HAP-1 (cell line): ENCODE measurements around the gene UGGT2.
"Not testable (repeated sequence)": the region's sequence is repeated elsewhere in the genome, so short reads cannot be mapped to it uniquely, and the experiment has no call there.

Experiments
- DNase-seq, 2 experiments: peaks; one replicate each; pipeline ENCODE4 v3.0.0-alpha.2; 2016 to 2020; ENCODE audit warnings: low spot score in 2 of 2
- H3K27me3 ChIP-seq: fragments of 250-450 bp; sonication (Bioruptor Pico); 2 replicates; pipeline ENCODE4 v1.5.1; 2020; ENCODE audit warnings: low read depth, mild to moderate bottlenecking, moderate library complexity
- H3K36me3 ChIP-seq: fragments of 250-450 bp; sonication (Bioruptor Pico); replicated peaks from 2 replicates; pipeline ENCODE4 v1.5.1; 2020; ENCODE audit warnings: mild to moderate bottlenecking
- H3K4me1 ChIP-seq: fragments of 250-450 bp; sonication (Bioruptor Pico); 2 replicates; pipeline ENCODE4 v1.5.1; 2020; ENCODE audit warnings: mild to moderate bottlenecking
- H3K4me3 ChIP-seq: fragments of 250-450 bp; sonication (Bioruptor Pico); 2 replicates; pipeline ENCODE4 v1.5.1; 2020; ENCODE audit warnings: mild to moderate bottlenecking, moderate library complexity
- H3K9me3 ChIP-seq: fragments of 250-450 bp; sonication (Bioruptor Pico); 2 replicates; pipeline ENCODE4 v1.5.1; 2020; ENCODE audit warnings: mild to moderate bottlenecking, moderate library complexity
- in situ Hi-C: fragments of 300-500 bp; cut with MboI; formaldehyde crosslinking; loops from 3 replicates; pipeline ENCODE4 v1.14.3; 2020; ENCODE audit warnings: low sequenced_read_pairs, inconsistent platforms, mixed read lengths

Gene UGGT2

GRCh38 chr13:95987841-95988240, 65.4 kb downstream of the UGGT2 start:
- H3K4me1 ChIP-seq = no peaks in the 10 kb centered on the region
- H3K36me3 ChIP-seq = no peaks in the 10 kb centered on the region
- in situ Hi-C loops = no loop called here
- no peak for DNase-seq
- no peaks in the 10 kb centered on the region for H3K9me3 ChIP-seq
- no peak overlapping the region for H3K4me3 ChIP-seq
- no peaks in the 10 kb centered on the region for H3K27me3 ChIP-seq

- Histone ChIP-seq H3K4me3 (no peak overlapping the region), H3K36me3 (no peaks in the 10 kb centered on the region), H3K9me3 (no peaks in the 10 kb centered on the region), H3K27me3 (no peaks in the 10 kb centered on the region), H3K4me1 (no peaks in the 10 kb centered on the region)
- no peak for DNase-seq
- in situ Hi-C loops = no loop called here
Measured at GRCh38 chr13:95982144-95982543, 71.1 kb downstream of the UGGT2 start.

GRCh38 chr13:95972651-95973050, 80.5 kb downstream of the UGGT2 start:
- H3K4me1 ChIP-seq = not testable (repeated sequence)

GRCh38 chr13:95970878-95971277, 82.3 kb downstream of the UGGT2 start:
- in situ Hi-C loops = no loop called here

More at GRCh38 chr13:95972651-95973050, 80.5 kb downstream of the UGGT2 start:
- H3K36me3 ChIP-seq, H3K9me3 ChIP-seq, in situ Hi-C loops, H3K27me3 ChIP-seq, H3K4me3 ChIP-seq, DNase-seq: not testable (repeated sequence)

GRCh38 chr13:95968906-95969305, 84.3 kb downstream of the UGGT2 start:
- in situ Hi-C loops = no loop called here
- no peaks in the 10 kb centered on the region; the same call in none of the 2 replicates for H3K36me3 ChIP-seq

More at GRCh38 chr13:95970878-95971277, 82.3 kb downstream of the UGGT2 start:
- no peaks in the 10 kb centered on the region for H3K27me3 ChIP-seq
- H3K4me3 ChIP-seq = no peak overlapping the region
- H3K36me3 ChIP-seq = no peaks in the 10 kb centered on the region; the same call in none of the 2 replicates
- no peaks in the 10 kb centered on the region for H3K4me1 ChIP-seq
- no peaks in the 10 kb centered on the region for H3K9me3 ChIP-seq
- DNase-seq = no peak

GRCh38 chr13:95957331-95957730, 95.9 kb downstream of the UGGT2 start:
- in situ Hi-C loops = no loop called here
- Histone ChIP-seq H3K36me3 (0 out of 2 replicates have a peak, but pooled peaks cover 4% of the 10 kb centered on the region), H3K9me3 (no peaks in the 10 kb centered on the region), H3K4me3 (no peak overlapping the region), H3K27me3 (no peaks in the 10 kb centered on the region), H3K4me1 (peaks cover 20% of the 10 kb centered on the region)
- DNase-seq = no peak

More at GRCh38 chr13:95968906-95969305, 84.3 kb downstream of the UGGT2 start:
- no peaks in the 10 kb centered on the region for H3K4me1 ChIP-seq
- no peak overlapping the region for H3K4me3 ChIP-seq
- no peaks in the 10 kb centered on the region for H3K9me3 ChIP-seq
- H3K27me3 ChIP-seq = no peaks in the 10 kb centered on the region
- DNase-seq = no peak

GRCh38 chr13:95956589-95957148, 96.5 kb downstream of the UGGT2 start:
- Histone ChIP-seq H3K27me3 (no peaks in the 10 kb centered on the region), H3K4me1 (peaks cover 20% of the 10 kb centered on the region), H3K36me3 (0 out of 2 replicates have a peak, but pooled peaks cover 4% of the 10 kb centered on the region), H3K4me3 (no peak overlapping the region), H3K9me3 (no peaks in the 10 kb centered on the region)
- DNase-seq = no peak
- in situ Hi-C loops = no loop called here

- Histone ChIP-seq H3K27me3 (no peaks in the 10 kb centered on the region), H3K9me3 (no peaks in the 10 kb centered on the region), H3K4me1 (peaks cover 20% of the 10 kb centered on the region), H3K4me3 (no peak overlapping the region), H3K36me3 (0 out of 2 replicates have a peak, but pooled peaks cover 4% of the 10 kb centered on the region)
- in situ Hi-C loops = no loop called here
- no peak for DNase-seq
Measured at GRCh38 chr13:95955719-95956118, 97.5 kb downstream of the UGGT2 start.

GRCh38 chr13:95955255-95955654, 97.9 kb downstream of the UGGT2 start:
- Histone ChIP-seq H3K36me3 (0 out of 2 replicates have a peak, but pooled peaks cover 4% of the 10 kb centered on the region), H3K4me3 (no peak overlapping the region), H3K9me3 (no peaks in the 10 kb centered on the region), H3K27me3 (no peaks in the 10 kb centered on the region), H3K4me1 (peaks cover 20% of the 10 kb centered on the region)
- no peak for DNase-seq
- in situ Hi-C loops = no loop called here

- in situ Hi-C loops = no loop called here
- Histone ChIP-seq H3K4me1 (peaks cover 20% of the 10 kb centered on the region), H3K9me3 (no peaks in the 10 kb centered on the region), H3K27me3 (no peaks in the 10 kb centered on the region), H3K36me3 (0 out of 2 replicates have a peak, but pooled peaks cover 4% of the 10 kb centered on the region), H3K4me3 (no peak overlapping the region)
- peak; percentile 34 to 75 for DNase-seq
Measured at GRCh38 chr13:95954266-95954665, 98.9 kb downstream of the UGGT2 start.

GRCh38 chr13:95950103-95950502, 103.1 kb downstream of the UGGT2 start:
- Histone ChIP-seq H3K4me1 (peaks cover 20% of the 10 kb centered on the region), H3K4me3 (no peak overlapping the region), H3K36me3 (no peaks in the 10 kb centered on the region), H3K9me3 (no peaks in the 10 kb centered on the region), H3K27me3 (no peaks in the 10 kb centered on the region)
- no peak for DNase-seq
- in situ Hi-C loops = no loop called here

GRCh38 chr13:95948656-95949055, 104.5 kb downstream of the UGGT2 start:
- H3K27me3 ChIP-seq = no peaks in the 10 kb centered on the region
- no peaks in the 10 kb centered on the region for H3K36me3 ChIP-seq
- H3K4me3 ChIP-seq = no peak overlapping the region
- in situ Hi-C loops = no loop called here
- peaks cover 13% of the 10 kb centered on the region for H3K4me1 ChIP-seq
- no peaks in the 10 kb centered on the region for H3K9me3 ChIP-seq
- DNase-seq = no peak

GRCh38 chr13:95937714-95938320, 115.4 kb downstream of the UGGT2 start:
- H3K4me1 ChIP-seq = no peaks in the 10 kb centered on the region; the same call in 1 of the 2 replicates
- in situ Hi-C loops = no loop called here
- DNase-seq = no peak
- no peaks in the 10 kb centered on the region for H3K27me3 ChIP-seq
- peaks cover 35% of the 10 kb centered on the region for H3K36me3 ChIP-seq
- no peaks in the 10 kb centered on the region for H3K9me3 ChIP-seq
- H3K4me3 ChIP-seq = no peak overlapping the region

GRCh38 chr13:95931300-95932025, 121.7 kb downstream of the UGGT2 start:
- Histone ChIP-seq H3K9me3 (peaks cover 5% of the 10 kb centered on the region), H3K27me3 (no peaks in the 10 kb centered on the region)
- in situ Hi-C loops = no loop called here

More at GRCh38 chr13:95931300-95932025, 121.7 kb downstream of the UGGT2 start:
- H3K4me3 ChIP-seq = no peak overlapping the region
- no peaks in the 10 kb centered on the region for H3K4me1 ChIP-seq
- no peak for DNase-seq
- H3K36me3 ChIP-seq = peaks cover 29% of the 10 kb centered on the region
